Measurements from ENCODE around the gene SERINC2.

DNA sequence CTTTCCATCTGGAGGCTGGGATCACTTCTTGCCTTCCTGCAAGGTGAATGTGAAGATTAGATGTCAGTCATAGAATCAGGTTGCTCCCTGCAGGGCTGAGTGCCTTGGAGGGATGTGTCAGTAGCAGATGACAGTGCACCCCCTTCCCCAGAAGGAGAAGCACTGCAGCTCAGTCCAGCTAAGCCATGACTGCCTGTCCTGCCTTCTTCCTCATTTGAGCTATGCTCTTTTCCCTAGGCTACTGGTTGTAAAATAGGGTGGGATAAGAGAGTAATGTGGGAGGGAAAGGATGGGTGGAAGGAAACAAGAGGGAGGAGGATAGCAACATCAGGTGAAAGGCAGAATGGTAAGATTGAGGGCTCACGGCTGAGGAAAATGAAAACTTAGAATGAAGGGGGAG lies 29.0 kb upstream of the SERINC2 start:
- TF ChIP-seq, protein P1, sequence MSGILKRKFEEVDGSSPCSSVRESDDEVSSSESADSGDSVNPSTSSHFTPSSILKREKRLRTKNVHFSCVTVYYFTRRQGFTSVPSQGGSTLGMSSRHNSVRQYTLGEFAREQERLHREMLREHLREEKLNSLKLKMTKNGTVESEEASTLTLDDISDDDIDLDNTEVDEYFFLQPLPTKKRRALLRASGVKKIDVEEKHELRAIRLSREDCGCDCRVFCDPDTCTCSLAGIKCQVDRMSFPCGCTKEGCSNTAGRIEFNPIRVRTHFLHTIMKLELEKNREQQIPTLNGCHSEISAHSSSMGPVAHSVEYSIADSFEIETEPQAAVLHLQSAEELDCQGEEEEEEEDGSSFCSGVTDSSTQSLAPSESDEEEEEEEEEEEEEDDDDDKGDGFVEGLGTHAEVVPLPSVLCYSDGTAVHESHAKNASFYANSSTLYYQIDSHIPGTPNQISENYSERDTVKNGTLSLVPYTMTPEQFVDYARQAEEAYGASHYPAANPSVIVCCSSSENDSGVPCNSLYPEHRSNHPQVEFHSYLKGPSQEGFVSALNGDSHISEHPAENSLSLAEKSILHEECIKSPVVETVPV (CRISPR knock-in tag; IDR thresholded peaks at IDR 0.05): no peak
- TF ChIP-seq RARB (CRISPR knock-in tag; IDR thresholded peaks at IDR 0.05) (no peak), ZC3H10 (CRISPR knock-in tag; IDR thresholded peaks at IDR 0.05) (no peak), OSR1 (CRISPR knock-in tag; IDR thresholded peaks at IDR 0.05) (no peak), ZFP3 (CRISPR knock-in tag; IDR thresholded peaks at IDR 0.05) (no peak)
- TF ChIP-seq, protein P2, sequence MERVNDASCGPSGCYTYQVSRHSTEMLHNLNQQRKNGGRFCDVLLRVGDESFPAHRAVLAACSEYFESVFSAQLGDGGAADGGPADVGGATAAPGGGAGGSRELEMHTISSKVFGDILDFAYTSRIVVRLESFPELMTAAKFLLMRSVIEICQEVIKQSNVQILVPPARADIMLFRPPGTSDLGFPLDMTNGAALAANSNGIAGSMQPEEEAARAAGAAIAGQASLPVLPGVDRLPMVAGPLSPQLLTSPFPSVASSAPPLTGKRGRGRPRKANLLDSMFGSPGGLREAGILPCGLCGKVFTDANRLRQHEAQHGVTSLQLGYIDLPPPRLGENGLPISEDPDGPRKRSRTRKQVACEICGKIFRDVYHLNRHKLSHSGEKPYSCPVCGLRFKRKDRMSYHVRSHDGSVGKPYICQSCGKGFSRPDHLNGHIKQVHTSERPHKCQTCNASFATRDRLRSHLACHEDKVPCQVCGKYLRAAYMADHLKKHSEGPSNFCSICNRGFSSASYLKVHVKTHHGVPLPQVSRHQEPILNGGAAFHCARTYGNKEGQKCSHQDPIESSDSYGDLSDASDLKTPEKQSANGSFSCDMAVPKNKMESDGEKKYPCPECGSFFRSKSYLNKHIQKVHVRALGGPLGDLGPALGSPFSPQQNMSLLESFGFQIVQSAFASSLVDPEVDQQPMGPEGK (CRISPR knock-in tag; IDR thresholded peaks at IDR 0.05; ENCODE audit: borderline replicate concordance): no peak
